ENCODE data around the gene MRPS21. TPM values are rescaled to one million over a fixed set of nuclear protein-coding genes. Genes with fewer than 3 reads are reported as not detected.

The MRPS21 gene
- total and polyA plus RNA-seq, 9 of the 15 experiments (the other 6 are each of a cell fraction or from before 2014, with no cell fraction given) = 119 to 407 (median 149) TPM

GRCh38 chr1:150281758-150282557 is 11.7 kb upstream of the MRPS21 start, which contains the start of gene CIART (continued):
- peak in 1 of 2 experiments; percentile 57 for TF ChIP-seq E2F6 (IDR thresholded peaks at IDR 0.05; ENCODE audit: borderline replicate concordance in 1 of 2, extremely low read depth in 1 of 2, insufficient read depth in 1 of 2, insufficient read length in 1 of 2, low read depth in 1 of 2, low read length in 1 of 2, poor library complexity in 1 of 2, severe bottlenecking in 1 of 2)
- TF ChIP-seq SPI1 (IDR thresholded peaks at IDR 0.05; ENCODE audit: borderline replicate concordance, low read depth, low read length) = no peak
- no peak for TF ChIP-seq CBFA2T2 (conservative IDR thresholded peaks at IDR 0.05)
- no peak for TF ChIP-seq ELK3 (CRISPR knock-in tag; IDR thresholded peaks at IDR 0.05)
- TF ChIP-seq ZNF764 (CRISPR knock-in tag; IDR thresholded peaks at IDR 0.05; ENCODE audit: low read depth) = no peak
- TF ChIP-seq ADNP (tag; IDR thresholded peaks at IDR 0.05) = no peak
- peak; percentile 44; the same call in 1 of the 2 replicates for TF ChIP-seq MGA (IDR thresholded peaks at IDR 0.05)
- no peak for TF ChIP-seq FOXA3 (CRISPR knock-in tag; conservative IDR thresholded peaks at IDR 0.05 in 1 of 2, IDR thresholded peaks at IDR 0.05 in 1 of 2)
- TF ChIP-seq ZBTB33 (CRISPR knock-in tag; IDR thresholded peaks at IDR 0.05) = peak; percentile 55; the same call in 1 of the 2 replicates

Data from K562 (cell line).